ENCODE data around the gene CFAP20DC.

- TF ChIP-seq, protein P1, sequence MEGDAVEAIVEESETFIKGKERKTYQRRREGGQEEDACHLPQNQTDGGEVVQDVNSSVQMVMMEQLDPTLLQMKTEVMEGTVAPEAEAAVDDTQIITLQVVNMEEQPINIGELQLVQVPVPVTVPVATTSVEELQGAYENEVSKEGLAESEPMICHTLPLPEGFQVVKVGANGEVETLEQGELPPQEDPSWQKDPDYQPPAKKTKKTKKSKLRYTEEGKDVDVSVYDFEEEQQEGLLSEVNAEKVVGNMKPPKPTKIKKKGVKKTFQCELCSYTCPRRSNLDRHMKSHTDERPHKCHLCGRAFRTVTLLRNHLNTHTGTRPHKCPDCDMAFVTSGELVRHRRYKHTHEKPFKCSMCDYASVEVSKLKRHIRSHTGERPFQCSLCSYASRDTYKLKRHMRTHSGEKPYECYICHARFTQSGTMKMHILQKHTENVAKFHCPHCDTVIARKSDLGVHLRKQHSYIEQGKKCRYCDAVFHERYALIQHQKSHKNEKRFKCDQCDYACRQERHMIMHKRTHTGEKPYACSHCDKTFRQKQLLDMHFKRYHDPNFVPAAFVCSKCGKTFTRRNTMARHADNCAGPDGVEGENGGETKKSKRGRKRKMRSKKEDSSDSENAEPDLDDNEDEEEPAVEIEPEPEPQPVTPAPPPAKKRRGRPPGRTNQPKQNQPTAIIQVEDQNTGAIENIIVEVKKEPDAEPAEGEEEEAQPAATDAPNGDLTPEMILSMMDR (conservative IDR thresholded peaks at IDR 0.05 in 1 of 2, IDR thresholded peaks at IDR 0.05 in 1 of 2; ENCODE audit: low read depth in 1 of 2, low read length in 2 of 2), result no peak
- TF ChIP-seq EZH2 (IDR thresholded peaks at IDR 0.05; ENCODE audit: low read length, missing control alignments), result no peak
Measured at GRCh38 chr3:58988041-58988440, 61.8 kb downstream of the CFAP20DC start.
